Naive thymus-derived CD4-positive, alpha-beta T cell (primary cell): ENCODE measurements around the gene POLRMT. TPM values are rescaled to one million over a fixed set of nuclear protein-coding genes. Genes with fewer than 3 reads are reported as not detected.

ENCODE experiments used
- ATAC-seq: fragments of 150-1000 bp; cut with Tn5 transposase; 2 replicates; pipeline ENCODE4 v1.10.0; 2021; ENCODE audit warnings: mild to moderate bottlenecking, moderate library complexity
- CTCF ChIA-PET: fragments of 350-600 bp; sonication (Branson Sonifier 250); formaldehyde crosslinking; loops from one replicate; lab custom pipeline; 2021; ENCODE audit warnings: antibody characterized with exemption; lab: Charles Lee
- POLR2A ChIA-PET: fragments of 350-600 bp; sonication (Branson Sonifier 250); formaldehyde crosslinking; loops from one replicate; lab custom pipeline; 2021; ENCODE audit warnings: antibody characterized with exemption, inconsistent platforms; lab: Charles Lee
- DNase-seq, 9 donors: peaks; one replicate each; pipeline versions ENCODE4 v3.0.0 to v3.0.0-alpha.2; 2020 to 2022; ENCODE audit warnings: mixed read lengths in 1 of 9
- H3K27ac ChIP-seq: one replicate; pipeline ENCODE4 v1.7.0; 2013; ENCODE audit warnings: mild to moderate bottlenecking, low read depth, low read length, moderate library complexity
- H3K27me3 ChIP-seq, 2 donors: one replicate each; pipeline ENCODE4 v1.7.0; 2013; ENCODE audit warnings: low read length in 2 of 2, mild to moderate bottlenecking in 2 of 2, moderate library complexity in 2 of 2; ENCODE audit not compliant: control insufficient read depth in 2 of 2, insufficient read depth in 2 of 2
- H3K36me3 ChIP-seq, 3 experiments: 1 replicate in 2 of 3; 2 replicates in 1 of 3; pipeline ENCODE4 v1.7.0; 2013; ENCODE audit warnings: low read length in 3 of 3, mild to moderate bottlenecking in 3 of 3, moderate library complexity in 1 of 3; ENCODE audit not compliant: insufficient read depth in 3 of 3, control insufficient read depth in 2 of 3
- H3K4me1 ChIP-seq, 2 donors: one replicate each; pipeline ENCODE4 v1.7.0; 2013; ENCODE audit warnings: low read length in 2 of 2, mild to moderate bottlenecking in 2 of 2, moderate library complexity in 1 of 2; ENCODE audit not compliant: control insufficient read depth in 2 of 2, insufficient read depth in 2 of 2
- H3K4me3 ChIP-seq: 2 replicates; pipeline ENCODE4 v1.7.0; 2013; ENCODE audit warnings: mild to moderate bottlenecking, low read length
- H3K9me3 ChIP-seq, 3 experiments: 1 replicate in 2 of 3; 2 replicates in 1 of 3; pipeline ENCODE4 v1.7.0; 2013; ENCODE audit warnings: low read length in 3 of 3; ENCODE audit not compliant: control insufficient read depth in 2 of 3
- H3K27ac Mint-ChIP-seq, 9 donors: one replicate each; pipeline ENCODE4 v1.8.0; 2020 to 2022; ENCODE audit warnings: mixed read lengths in 9 of 9, mild to moderate bottlenecking in 8 of 9, moderate library complexity in 5 of 9, inconsistent platforms in 2 of 9
- H3K27me3 Mint-ChIP-seq, 5 donors: one replicate each; pipeline ENCODE4 v1.8.0; 2021 to 2022; ENCODE audit warnings: mixed read lengths in 5 of 5, mild to moderate bottlenecking in 1 of 5
- H3K36me3 Mint-ChIP-seq, 5 donors: one replicate each; pipeline ENCODE4 v1.8.0; 2020 to 2022; ENCODE audit warnings: mixed read lengths in 5 of 5, mild to moderate bottlenecking in 3 of 5, inconsistent platforms in 1 of 5
- H3K4me1 Mint-ChIP-seq, 7 donors: one replicate each; pipeline ENCODE4 v1.8.0; 2020 to 2022; ENCODE audit warnings: mixed read lengths in 7 of 7, mild to moderate bottlenecking in 3 of 7, inconsistent platforms in 1 of 7
- H3K4me3 Mint-ChIP-seq, 10 donors: one replicate each; pipeline ENCODE4 v1.8.0; 2020 to 2022; ENCODE audit warnings: mild to moderate bottlenecking in 10 of 10, mixed read lengths in 10 of 10, moderate library complexity in 6 of 10, inconsistent platforms in 2 of 10
- H3K9me3 Mint-ChIP-seq, 11 donors: one replicate each; pipeline ENCODE4 v1.8.0; 2020 to 2022; ENCODE audit warnings: mixed read lengths in 11 of 11, mild to moderate bottlenecking in 4 of 11, inconsistent platforms in 1 of 11, moderate library complexity in 1 of 11
- intact Hi-C, 2 donors: fragments of 100-400 bp; cut with micrococcal nuclease; formaldehyde crosslinking; loops; one replicate each; pipeline ENCODE4 v1.15.1; 2023
- polyA plus RNA-seq, 2 donors: library from polyadenylated mRNA; unstranded; fragments of 300-500 nt; fragmentation: Illumina TruSeq; gene quantifications; one replicate each; pipeline ENCODE4 v1.2.3, GENCODE V29; 2021
- total RNA-seq, 6 experiments: library from RNA in 5 of 6; stranded (reverse) in 5 of 6; gene quantifications; 1 replicate in 5 of 6; 2 replicates in 1 of 6; pipeline ENCODE4 v1.2.3 and lab custom pipeline; 2021 to 2026

Gene POLRMT
- total and polyA plus RNA-seq, 7 experiments from 2014 or later = 37.4 to 105 (median 67.9) TPM

DNA sequence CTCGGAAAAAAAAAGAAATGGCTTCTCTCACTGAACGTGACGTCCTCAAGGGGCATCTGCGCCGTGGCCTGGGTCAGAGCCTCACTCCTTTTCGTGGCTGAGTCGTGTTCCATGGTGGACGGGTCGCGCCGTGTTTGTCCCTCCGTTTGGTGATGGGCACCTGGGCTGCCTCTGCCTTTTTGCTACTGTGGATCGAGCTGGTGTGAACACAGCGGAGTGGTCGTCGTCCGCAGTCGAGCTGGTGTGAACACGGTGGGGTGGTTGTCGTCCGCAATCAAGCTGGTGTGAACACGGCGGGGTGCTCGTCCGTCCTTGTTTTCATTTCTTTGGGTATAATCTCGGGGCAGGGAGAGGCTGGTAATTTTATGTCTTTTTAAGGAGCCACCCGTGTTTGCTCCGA is 32.0 kb downstream of the POLRMT start:
- Histone ChIP-seq H3K4me1 (no peaks in the 10 kb centered on the region), H3K27ac (no peak overlapping the region), H3K27me3 (no peaks in the 10 kb centered on the region), H3K9me3 (no peaks in the 10 kb centered on the region), H3K36me3 (no peaks in the 10 kb centered on the region), H3K4me3 (no peak overlapping the region)
- intact Hi-C loops = no loop called here
- Mint-ChIP-seq H3K4me1 (peaks cover 0 to 4% (median 0%) of the 10 kb centered on the region in 7 donors), H3K4me3 (no peak overlapping the region), H3K27ac (no peak overlapping the region), H3K9me3 (peaks cover 0 to 4% (median 0%) of the 10 kb centered on the region in 11 donors), H3K36me3 (no peaks in the 10 kb centered on the region), H3K27me3 (no peaks in the 10 kb centered on the region)
- ATAC-seq (no peak), DNase-seq (no peak)
- CTCF ChIA-PET = interaction anchor here (0.7 kb wide), 1 partner anchor 152 kb away, joined by 3 read pairs; no protein-coding TSS in a partner anchor
- POLR2A ChIA-PET = no interaction called here

DNA sequence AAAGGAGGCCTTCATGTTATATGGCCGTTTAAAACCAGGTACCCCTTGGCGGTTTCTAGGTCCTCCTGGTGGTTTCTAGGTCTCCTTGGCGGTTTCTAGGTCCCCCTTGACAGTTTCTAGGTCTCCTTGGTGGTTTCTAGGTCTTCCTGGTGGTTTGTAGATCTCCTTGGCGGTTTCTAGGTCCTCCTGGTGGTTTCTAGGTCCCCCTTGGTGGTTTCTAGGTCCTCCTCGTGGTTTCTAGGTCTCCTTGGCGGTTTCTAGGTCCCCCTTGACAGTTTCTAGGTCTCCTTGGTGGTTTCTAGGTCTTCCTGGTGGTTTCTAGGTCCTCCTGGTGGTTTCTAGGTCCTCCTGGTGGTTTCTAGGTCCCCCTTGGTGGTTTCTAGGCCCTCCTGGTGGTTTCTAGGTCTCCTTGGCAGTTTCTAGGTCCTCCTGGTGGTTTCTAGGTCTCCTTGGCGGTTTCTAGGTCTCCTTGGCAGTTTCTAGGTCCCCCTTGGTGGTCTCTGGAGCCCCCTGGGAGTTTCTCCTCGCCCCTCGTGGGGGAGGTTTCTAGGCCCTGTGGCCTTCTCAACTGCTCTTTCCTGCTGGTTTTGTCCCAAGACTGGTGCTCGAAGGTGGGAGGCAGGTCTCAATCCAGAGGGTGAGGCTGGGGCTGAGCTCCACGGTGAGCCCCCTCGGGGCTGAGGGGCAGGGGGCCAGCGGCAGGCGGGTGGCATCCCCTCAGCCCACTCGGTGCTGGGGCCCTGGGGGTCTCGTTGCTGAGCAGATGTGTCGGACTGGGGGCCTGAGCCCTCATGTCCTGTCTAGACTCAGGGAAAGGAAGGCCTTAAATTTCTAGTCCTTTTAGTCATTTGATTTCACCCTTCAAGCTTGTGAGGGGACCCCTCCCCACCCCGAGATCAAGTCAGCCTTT is 35.7 kb downstream of the POLRMT start:
- Mint-ChIP-seq H3K36me3 (no peaks in the 10 kb centered on the region), H3K4me1 (peaks cover 0 to 7% (median 0%) of the 10 kb centered on the region in 7 donors), H3K27me3 (peaks cover 0 to 11% (median 0%) of the 10 kb centered on the region in 5 donors), H3K9me3 (peaks cover 0 to 3% (median 0%) of the 10 kb centered on the region in 11 donors), H3K4me3 (no peak overlapping the region), H3K27ac (peak overlapping the region in 1 of 9 donors; percentile 32)
- Histone ChIP-seq H3K36me3 (no peaks in the 10 kb centered on the region), H3K9me3 (no peaks in the 10 kb centered on the region), H3K27ac (no peak overlapping the region), H3K27me3 (no peaks in the 10 kb centered on the region), H3K4me1 (no peaks in the 10 kb centered on the region), H3K4me3 (no peak overlapping the region)
- DNase-seq = no peak
- ATAC-seq = no peak
- POLR2A ChIA-PET = no interaction called here
- CTCF ChIA-PET = interaction anchor here (0.7 kb wide), 1 partner anchor 406 kb away, joined by 3 read pairs; no protein-coding TSS in a partner anchor
- intact Hi-C loops = no loop called here

DNA sequence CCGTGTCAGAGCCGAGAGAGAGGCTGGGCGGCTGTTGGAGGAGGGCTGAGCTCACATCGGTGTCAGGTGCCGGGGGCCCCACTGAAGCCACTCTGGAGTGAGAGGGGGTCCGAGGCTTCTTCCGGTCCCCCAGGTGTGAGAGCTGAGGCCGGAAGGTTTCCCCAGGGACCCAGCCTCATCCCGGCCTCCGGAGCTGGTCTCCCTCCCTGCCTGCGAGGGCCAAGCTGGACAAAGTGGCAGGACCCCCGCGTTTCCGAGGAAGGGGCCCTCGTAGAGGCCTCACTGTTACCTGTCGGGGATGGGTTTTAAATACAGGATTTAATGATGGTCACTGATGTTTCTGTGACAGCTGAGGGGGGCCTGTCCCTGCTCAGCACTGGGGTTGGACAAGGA is 37.1 kb downstream of the POLRMT start:
- Histone ChIP-seq H3K4me3 (no peak overlapping the region), H3K4me1 (no peaks in the 10 kb centered on the region), H3K36me3 (no peaks in the 10 kb centered on the region), H3K27me3 (no peaks in the 10 kb centered on the region), H3K27ac (no peak overlapping the region), H3K9me3 (no peaks in the 10 kb centered on the region)
- no peak overlapping the region for H3K27ac Mint-ChIP-seq
- H3K9me3 Mint-ChIP-seq = peaks cover 0 to 2% (median 0%) of the 10 kb centered on the region in 11 donors
- H3K27me3 Mint-ChIP-seq = peaks cover 0 to 17% (median 0%) of the 10 kb centered on the region in 5 donors
- peaks cover 0 to 3% (median 0%) of the 10 kb centered on the region in 7 donors for H3K4me1 Mint-ChIP-seq
- ChIA-PET POLR2A (no interaction called here), CTCF (no interaction called here)
- H3K36me3 Mint-ChIP-seq = no peaks in the 10 kb centered on the region
- ATAC-seq (no peak), DNase-seq (no peak)
- no peak overlapping the region for H3K4me3 Mint-ChIP-seq
- intact Hi-C loops = no loop called here

DNA sequence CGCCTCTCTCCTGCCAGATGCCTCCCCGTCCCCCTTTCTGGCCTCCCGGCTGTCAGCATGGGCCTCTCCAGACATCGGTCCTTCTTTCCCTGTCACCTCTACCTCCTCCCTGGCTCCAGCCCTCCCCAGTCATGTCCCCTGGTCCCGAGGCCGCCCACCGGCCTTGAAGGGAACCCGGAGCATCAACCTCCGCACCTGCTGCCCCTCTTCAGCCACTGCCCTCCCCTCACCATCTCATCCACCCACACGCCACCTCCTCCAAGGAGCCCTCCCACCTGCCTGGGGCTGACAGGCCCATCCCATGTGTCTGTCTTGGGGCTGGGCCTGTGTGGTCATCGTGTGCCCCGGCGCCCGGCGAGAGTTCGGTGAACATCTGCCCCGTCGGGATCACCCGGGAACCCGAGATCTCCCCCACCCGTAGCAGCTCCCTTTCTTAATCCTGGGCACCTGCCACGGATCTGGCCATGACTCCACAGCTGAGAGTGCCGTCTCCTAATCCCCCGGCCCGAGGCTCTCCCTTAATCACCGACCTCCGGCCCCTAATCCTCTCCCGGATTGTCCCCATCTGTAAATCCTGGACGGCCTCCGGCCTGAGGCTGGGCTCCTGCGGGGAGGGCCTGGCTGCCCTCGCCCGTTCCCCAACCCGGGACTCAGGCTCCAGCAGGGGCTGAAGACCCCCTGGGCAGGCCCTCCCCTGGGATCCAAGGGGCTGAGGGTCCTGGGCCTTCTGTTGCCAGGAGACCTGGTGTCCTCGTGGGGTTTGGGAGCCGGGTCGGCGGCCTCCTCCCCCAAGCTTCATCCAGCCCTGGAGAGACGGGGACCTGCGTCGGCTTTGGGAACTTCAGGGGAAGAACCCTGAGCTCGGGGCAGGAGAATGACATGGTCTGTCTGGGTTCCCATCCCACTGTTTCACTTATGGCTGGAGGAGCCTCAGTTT is 37.7 kb downstream of the POLRMT start:
- Histone ChIP-seq H3K9me3 (no peaks in the 10 kb centered on the region), H3K27ac (no peak overlapping the region), H3K36me3 (no peaks in the 10 kb centered on the region), H3K4me1 (no peaks in the 10 kb centered on the region), H3K4me3 (no peak overlapping the region), H3K27me3 (peaks cover 0 to 3% of the 10 kb centered on the region in 2 donors)
- DNase-seq (no peak), ATAC-seq (no peak)
- Mint-ChIP-seq H3K27me3 (peaks cover 0 to 20% (median 0%) of the 10 kb centered on the region in 5 donors), H3K4me1 (peaks cover 0 to 3% (median 0%) of the 10 kb centered on the region in 7 donors), H3K4me3 (no peak overlapping the region), H3K36me3 (no peaks in the 10 kb centered on the region), H3K9me3 (no peaks in the 10 kb centered on the region), H3K27ac (no peak overlapping the region)
- POLR2A ChIA-PET = no interaction called here
- intact Hi-C loops = no loop called here
- CTCF ChIA-PET = no interaction called here

DNA sequence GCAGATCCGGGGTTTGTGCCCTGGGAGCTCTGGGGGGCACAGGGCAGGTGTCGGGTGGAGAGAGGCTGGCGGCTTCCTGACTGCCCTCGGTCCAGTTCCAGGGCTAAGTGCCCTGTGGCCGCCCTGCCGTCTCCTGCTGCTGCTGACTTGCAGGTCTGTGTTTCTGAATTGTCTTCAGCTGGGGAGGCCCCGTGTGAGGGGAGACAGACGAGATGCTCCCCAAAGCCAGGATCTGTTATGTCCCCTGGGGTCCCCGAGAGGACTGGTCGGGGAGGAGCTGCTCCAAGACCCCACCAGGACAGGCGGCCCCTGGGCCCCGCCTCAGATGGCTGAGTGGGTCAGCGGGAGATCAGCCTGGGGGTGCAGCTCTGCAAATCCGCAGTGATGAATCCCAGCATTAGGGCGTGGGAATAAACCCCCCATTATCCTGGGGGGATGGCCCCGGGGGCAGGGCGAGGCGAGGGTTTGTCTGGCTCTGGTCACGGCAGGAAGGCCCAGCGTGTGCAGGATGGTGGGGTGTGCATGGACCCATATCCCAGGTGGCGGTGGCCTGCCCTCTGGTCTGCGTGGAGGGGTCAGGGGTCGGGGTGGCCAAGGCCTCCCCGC is 39.0 kb downstream of the POLRMT start:
- CTCF ChIA-PET = no interaction called here
- no peak for DNase-seq
- H3K36me3 Mint-ChIP-seq = no peaks in the 10 kb centered on the region
- H3K4me3 Mint-ChIP-seq = no peak overlapping the region
- H3K9me3 Mint-ChIP-seq = no peaks in the 10 kb centered on the region
- POLR2A ChIA-PET = no interaction called here
- ATAC-seq = no peak
- Histone ChIP-seq H3K4me1 (peaks cover 0 to 1% of the 10 kb centered on the region in 2 donors), H3K9me3 (no peaks in the 10 kb centered on the region), H3K36me3 (no peaks in the 10 kb centered on the region), H3K27ac (no peak overlapping the region), H3K27me3 (peaks cover 0 to 4% of the 10 kb centered on the region in 2 donors), H3K4me3 (no peak overlapping the region)
- no peak overlapping the region for H3K27ac Mint-ChIP-seq
- peaks cover 0 to 3% (median 0%) of the 10 kb centered on the region in 7 donors for H3K4me1 Mint-ChIP-seq
- intact Hi-C loops = no loop called here
- peaks cover 0 to 21% (median 0%) of the 10 kb centered on the region in 5 donors for H3K27me3 Mint-ChIP-seq

DNA sequence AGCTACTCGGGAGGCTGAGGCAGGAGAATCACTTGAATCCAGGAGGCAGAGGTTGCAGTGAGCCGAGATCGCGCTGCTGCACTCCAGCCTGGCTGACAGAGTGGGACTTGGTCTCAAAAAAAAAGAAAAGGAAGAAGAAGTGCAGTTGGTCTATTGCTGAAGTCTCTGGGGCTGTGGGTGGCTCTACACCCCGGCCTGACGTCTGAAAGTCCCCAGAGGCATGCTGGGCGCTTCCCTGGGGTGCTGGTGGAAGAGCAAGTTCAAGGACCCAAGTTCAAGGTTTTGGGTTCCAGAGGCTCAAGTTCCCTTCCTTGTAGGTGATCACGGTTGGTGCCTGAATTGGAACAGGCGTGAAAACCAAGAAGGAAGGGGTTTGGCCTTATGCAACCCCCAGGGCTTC is 39.8 kb downstream of the POLRMT start:
- H3K36me3 ChIP-seq = no peaks in the 10 kb centered on the region
- H3K36me3 Mint-ChIP-seq = no peaks in the 10 kb centered on the region
- H3K27ac Mint-ChIP-seq = peak overlapping the region in 1 of 9 donors; percentile 13
- ChIA-PET CTCF (no interaction called here), POLR2A (no interaction called here)
- peaks cover 0 to 10% of the 10 kb centered on the region in 2 donors for H3K27me3 ChIP-seq
- H3K4me3 Mint-ChIP-seq = peak overlapping the region in 1 of 10 donors; percentile 38
- no peaks in the 10 kb centered on the region for H3K9me3 Mint-ChIP-seq
- peaks cover 8% of the 10 kb centered on the region in 2 donors for H3K4me1 ChIP-seq
- H3K27ac ChIP-seq = no peak overlapping the region
- H3K27me3 Mint-ChIP-seq = peaks cover 0 to 28% (median 0%) of the 10 kb centered on the region in 5 donors
- ATAC-seq (no peak), DNase-seq (no peak)
- peaks cover 0 to 3% (median 0%) of the 10 kb centered on the region in 7 donors for H3K4me1 Mint-ChIP-seq
- intact Hi-C loops = no loop called here
- no peak overlapping the region for H3K4me3 ChIP-seq
- no peaks in the 10 kb centered on the region for H3K9me3 ChIP-seq
